ENCODE results near the gene FGD6.

Gene FGD6

GRCh38 chr12:95158919-95159318 is 58.3 kb downstream of the FGD6 start:
- no peaks in the 10 kb centered on the region for H3K4me1 ChIP-seq
- DNase-seq = no peak
- H3K4me3 ChIP-seq = no peak overlapping the region
- H3K36me3 ChIP-seq = no peaks in the 10 kb centered on the region
- intact Hi-C loops (cut with DNase I; ENCODE audit: low total_unique reads) = no loop called here
- H3K9me3 ChIP-seq = no peaks in the 10 kb centered on the region
- TF ChIP-seq CTCF (IDR thresholded peaks at IDR 0.05) = no peak
- H3K27me3 ChIP-seq = no peaks in the 10 kb centered on the region
- no peak overlapping the region for H3K27ac ChIP-seq

- Histone ChIP-seq H3K36me3 (no peaks in the 10 kb centered on the region), H3K4me1 (no peaks in the 10 kb centered on the region), H3K4me3 (no peak overlapping the region), H3K27me3 (no peaks in the 10 kb centered on the region), H3K9me3 (no peaks in the 10 kb centered on the region), H3K27ac (no peak overlapping the region)
- no peak for DNase-seq
- TF ChIP-seq CTCF (IDR thresholded peaks at IDR 0.05) = no peak
- intact Hi-C loops (cut with DNase I; ENCODE audit: low total_unique reads) = no loop called here
Observed at GRCh38 chr12:95151821-95152220, 65.4 kb downstream of the FGD6 start.

GRCh38 chr12:95151406-95151805 is 65.9 kb downstream of the FGD6 start:
- no peak for TF ChIP-seq CTCF (IDR thresholded peaks at IDR 0.05)

GRCh38 chr12:95150501-95150900 is 66.8 kb downstream of the FGD6 start:
- Histone ChIP-seq H3K4me3 (no peak overlapping the region), H3K9me3 (no peaks in the 10 kb centered on the region), H3K4me1 (no peaks in the 10 kb centered on the region), H3K27ac (no peak overlapping the region), H3K36me3 (no peaks in the 10 kb centered on the region), H3K27me3 (no peaks in the 10 kb centered on the region)
- intact Hi-C loops (cut with DNase I; ENCODE audit: low total_unique reads) = no loop called here
- DNase-seq = no peak
- TF ChIP-seq CTCF (IDR thresholded peaks at IDR 0.05) = no peak

More at GRCh38 chr12:95151406-95151805, 65.9 kb downstream of the FGD6 start:
- Histone ChIP-seq H3K4me3 (no peak overlapping the region), H3K27ac (no peak overlapping the region), H3K4me1 (no peaks in the 10 kb centered on the region), H3K36me3 (no peaks in the 10 kb centered on the region), H3K9me3 (no peaks in the 10 kb centered on the region), H3K27me3 (no peaks in the 10 kb centered on the region)
- no peak for DNase-seq
- intact Hi-C loops (cut with DNase I; ENCODE audit: low total_unique reads) = no loop called here

GRCh38 chr12:95147866-95148265 is 69.4 kb downstream of the FGD6 start:
- Histone ChIP-seq H3K4me3 (no peak overlapping the region), H3K36me3 (no peaks in the 10 kb centered on the region), H3K27me3 (no peaks in the 10 kb centered on the region), H3K27ac (no peak overlapping the region), H3K9me3 (no peaks in the 10 kb centered on the region), H3K4me1 (peaks cover 0 to 6% (median 2%) of the 10 kb centered on the region in 4 donors)
- no peak for TF ChIP-seq CTCF (IDR thresholded peaks at IDR 0.05)
- intact Hi-C loops (cut with DNase I; ENCODE audit: low total_unique reads) = no loop called here
- DNase-seq = no peak

- no peak for TF ChIP-seq CTCF (IDR thresholded peaks at IDR 0.05)
- no peak for DNase-seq
Observed at GRCh38 chr12:95146769-95147168, 70.5 kb downstream of the FGD6 start.

More at GRCh38 chr12:95146769-95147168, 70.5 kb downstream of the FGD6 start:
- Histone ChIP-seq H3K9me3 (no peaks in the 10 kb centered on the region), H3K4me1 (peaks cover 0 to 6% (median 2%) of the 10 kb centered on the region in 4 donors), H3K4me3 (no peak overlapping the region), H3K27me3 (no peaks in the 10 kb centered on the region), H3K36me3 (no peaks in the 10 kb centered on the region), H3K27ac (no peak overlapping the region)
- intact Hi-C loops (cut with DNase I; ENCODE audit: low total_unique reads) = no loop called here
